ENCODE measurements around the gene UBE2H. TPM values are rescaled to one million over a fixed set of nuclear protein-coding genes. Genes with fewer than 3 reads are reported as not detected.
"Not testable (repeated sequence)": the region's sequence is repeated elsewhere in the genome, so short reads cannot be mapped to it uniquely, and the experiment has no call there.

The UBE2H gene
- total and polyA plus RNA-seq, 10 donors = 13.5 to 98.0 (median 65.5) TPM

DNA sequence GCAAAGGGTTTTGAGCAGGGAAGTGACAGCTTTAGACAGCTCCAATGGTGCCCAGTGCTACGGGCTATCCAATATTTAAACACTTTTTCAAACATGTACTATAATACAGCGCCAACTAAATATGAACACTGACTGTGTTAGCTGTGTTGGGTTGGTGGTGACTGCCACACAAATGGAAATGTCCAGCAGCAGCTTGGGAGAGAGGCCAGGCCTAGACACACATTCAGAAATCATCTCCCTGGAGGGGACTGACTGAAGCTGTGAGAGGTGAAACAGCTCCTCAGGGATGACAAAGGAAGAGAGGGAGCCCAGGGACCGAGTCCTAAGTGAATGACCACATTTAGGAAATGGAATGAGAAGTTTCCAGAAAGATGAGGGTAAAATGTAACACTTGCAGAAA, 115.8 kb downstream of the UBE2H start:
- H3K9me3 ChIP-seq = no peaks in the 10 kb centered on the region
- peaks cover 0 to 37% (median 16%) of the 10 kb centered on the region in 6 donors for H3K4me1 ChIP-seq
- H3K36me3 ChIP-seq = peaks cover 0 to 74% (median 31%) of the 10 kb centered on the region in 6 donors
- WGBS, 5 donors = 83 to 93% (median 91%) methylated on average over 3 of the region's 3 CpGs
- H3K27ac ChIP-seq = no peak overlapping the region
- no peaks in the 10 kb centered on the region for H3K27me3 ChIP-seq (replicated peaks in 1 of 7)
- H3K4me3 ChIP-seq = no peak overlapping the region
- DNase-seq = no peak
- TF ChIP-seq POLR2A (IDR thresholded peaks at IDR 0.05) (no peak), POLR2AphosphoS5 (IDR thresholded peaks at IDR 0.05) (no peak)
- TF ChIP-seq, protein P1, sequence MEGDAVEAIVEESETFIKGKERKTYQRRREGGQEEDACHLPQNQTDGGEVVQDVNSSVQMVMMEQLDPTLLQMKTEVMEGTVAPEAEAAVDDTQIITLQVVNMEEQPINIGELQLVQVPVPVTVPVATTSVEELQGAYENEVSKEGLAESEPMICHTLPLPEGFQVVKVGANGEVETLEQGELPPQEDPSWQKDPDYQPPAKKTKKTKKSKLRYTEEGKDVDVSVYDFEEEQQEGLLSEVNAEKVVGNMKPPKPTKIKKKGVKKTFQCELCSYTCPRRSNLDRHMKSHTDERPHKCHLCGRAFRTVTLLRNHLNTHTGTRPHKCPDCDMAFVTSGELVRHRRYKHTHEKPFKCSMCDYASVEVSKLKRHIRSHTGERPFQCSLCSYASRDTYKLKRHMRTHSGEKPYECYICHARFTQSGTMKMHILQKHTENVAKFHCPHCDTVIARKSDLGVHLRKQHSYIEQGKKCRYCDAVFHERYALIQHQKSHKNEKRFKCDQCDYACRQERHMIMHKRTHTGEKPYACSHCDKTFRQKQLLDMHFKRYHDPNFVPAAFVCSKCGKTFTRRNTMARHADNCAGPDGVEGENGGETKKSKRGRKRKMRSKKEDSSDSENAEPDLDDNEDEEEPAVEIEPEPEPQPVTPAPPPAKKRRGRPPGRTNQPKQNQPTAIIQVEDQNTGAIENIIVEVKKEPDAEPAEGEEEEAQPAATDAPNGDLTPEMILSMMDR (IDR thresholded peaks at IDR 0.05 in 8 of 11, conservative IDR thresholded peaks at IDR 0.05 in 3 of 11) = no peak
- intact Hi-C loops (cut with DNase I; ENCODE audit: low total_unique reads) = loop anchor here (5.0 kb wide), 1 partner anchor 170 kb away; no protein-coding TSS in a partner anchor

DNA sequence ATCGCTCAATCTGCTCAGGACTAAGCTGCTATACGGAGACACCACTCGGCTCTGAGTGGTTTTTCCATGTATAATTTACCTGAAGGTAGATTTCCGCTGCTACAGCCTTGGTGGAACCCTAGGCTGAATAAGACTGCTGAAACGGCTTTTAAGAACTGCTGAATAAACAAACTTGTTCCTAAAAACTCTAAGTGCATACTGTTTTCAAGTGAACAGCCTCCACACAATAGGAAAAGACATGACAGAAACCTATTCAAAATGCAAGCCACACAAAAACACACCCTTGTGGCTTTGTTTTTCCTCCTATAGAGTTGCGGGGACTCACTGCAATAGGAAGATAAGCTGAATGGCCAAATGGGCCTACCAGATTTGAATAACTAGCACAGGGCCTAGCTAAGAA, 117.2 kb downstream of the UBE2H start:
- Histone ChIP-seq H3K36me3 (peaks cover 0 to 81% (median 31%) of the 10 kb centered on the region in 6 donors), H3K27ac (peak overlapping the region in 2 of 8 donors; percentile 0 to 3), H3K9me3 (no peaks in the 10 kb centered on the region), H3K4me3 (no peak overlapping the region), H3K27me3 (replicated peaks in 1 of 7) (no peaks in the 10 kb centered on the region), H3K4me1 (peaks cover 0 to 29% (median 8%) of the 10 kb centered on the region in 6 donors)
- no peak for DNase-seq
- TF ChIP-seq POLR2AphosphoS5 (IDR thresholded peaks at IDR 0.05) (no peak), POLR2A (IDR thresholded peaks at IDR 0.05) (no peak)
- TF ChIP-seq, protein P1 (IDR thresholded peaks at IDR 0.05 in 8 of 11, conservative IDR thresholded peaks at IDR 0.05 in 3 of 11) = no peak
- intact Hi-C loops (cut with DNase I; ENCODE audit: low total_unique reads) = loop anchor here (5.0 kb wide), 1 partner anchor 172 kb away; no protein-coding TSS in a partner anchor
- 84 to 94% (median 88%) methylated on average over 6 of the region's 6 CpGs for WGBS, 5 donors

DNA sequence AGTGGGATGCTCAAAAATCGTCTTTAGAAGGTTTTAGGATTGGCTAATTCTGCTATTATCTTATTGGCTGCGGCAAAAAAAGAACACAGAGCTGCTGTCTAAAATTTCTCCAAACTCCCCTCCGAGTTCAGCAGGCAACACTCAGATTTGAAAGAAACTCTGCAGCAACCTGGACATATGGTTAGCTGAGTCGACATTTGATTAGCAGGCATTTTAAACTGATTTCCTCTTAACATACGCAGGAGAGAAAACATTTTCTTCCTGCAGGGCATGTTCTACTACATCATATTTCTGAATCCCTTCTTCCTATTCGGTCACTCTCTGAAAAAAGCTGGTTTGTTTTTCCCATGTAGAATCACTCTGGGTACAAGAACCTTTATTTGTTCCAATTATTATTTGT, 119.4 kb downstream of the UBE2H start:
- 90 to 95% (median 93%) methylated on average over 6 of the region's 6 CpGs for WGBS, 5 donors
- Histone ChIP-seq H3K36me3 (peaks cover 0 to 71% (median 26%) of the 10 kb centered on the region in 6 donors), H3K4me1 (peaks cover 4 to 32% (median 17%) of the 10 kb centered on the region in 6 donors)
- H3K27me3 ChIP-seq (replicated peaks in 1 of 7); H3K27ac ChIP-seq; intact Hi-C loops (cut with DNase I; ENCODE audit: low total_unique reads); H3K4me3 ChIP-seq; DNase-seq; H3K9me3 ChIP-seq: not testable (repeated sequence)

DNA sequence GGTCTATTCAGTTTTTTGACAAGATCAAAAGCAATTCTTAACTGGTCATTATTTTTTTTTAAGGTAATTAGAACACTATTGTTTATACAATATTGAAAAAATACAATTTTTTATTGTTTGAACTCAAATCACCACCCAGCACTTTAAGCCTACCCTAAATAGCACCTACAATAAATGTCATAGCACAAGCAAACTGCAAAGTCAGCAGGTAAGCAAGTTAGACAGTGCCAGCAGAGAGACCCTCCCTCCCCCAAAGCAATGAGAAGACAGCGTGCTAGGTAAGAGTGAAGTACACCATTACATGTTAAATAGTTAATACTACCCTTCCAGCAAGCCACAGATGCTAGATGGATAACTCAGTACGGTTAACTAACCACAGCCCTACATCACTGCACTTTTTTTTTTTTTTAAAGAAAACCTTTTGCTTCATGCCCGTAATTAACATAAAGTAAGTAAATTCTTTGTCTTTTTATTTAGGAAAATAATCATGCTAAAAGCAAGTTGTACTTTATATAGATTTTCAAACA, 120.0 kb downstream of the UBE2H start:
- Histone ChIP-seq H3K36me3 (peaks cover 0 to 65% (median 23%) of the 10 kb centered on the region in 6 donors), H3K4me1 (peaks cover 4 to 29% (median 17%) of the 10 kb centered on the region in 6 donors), H3K27me3 (replicated peaks in 1 of 7) (no peaks in the 10 kb centered on the region), H3K4me3 (no peak overlapping the region), H3K9me3 (no peaks in the 10 kb centered on the region), H3K27ac (no peak overlapping the region)
- DNase-seq = no peak
- TF ChIP-seq POLR2A (IDR thresholded peaks at IDR 0.05) = no peak
- no peak for TF ChIP-seq POLR2AphosphoS5 (IDR thresholded peaks at IDR 0.05)
- TF ChIP-seq, protein P1 (IDR thresholded peaks at IDR 0.05 in 8 of 11, conservative IDR thresholded peaks at IDR 0.05 in 3 of 11) = no peak
- intact Hi-C loops (cut with DNase I; ENCODE audit: low total_unique reads) = no loop called here
- WGBS, 5 donors = 92 to 97% (median 94%) methylated on average over 3 of the region's 3 CpGs

All from spleen (tissue), 11 donors.